ENCODE results near the gene CMTM2. TPM values are rescaled to one million over a fixed set of nuclear protein-coding genes. Genes with fewer than 3 reads are reported as not detected.

The CMTM2 gene
- total and polyA plus RNA-seq, 2 of the 4 experiments (the other 2 are of a cell fraction) = not detected

DNA sequence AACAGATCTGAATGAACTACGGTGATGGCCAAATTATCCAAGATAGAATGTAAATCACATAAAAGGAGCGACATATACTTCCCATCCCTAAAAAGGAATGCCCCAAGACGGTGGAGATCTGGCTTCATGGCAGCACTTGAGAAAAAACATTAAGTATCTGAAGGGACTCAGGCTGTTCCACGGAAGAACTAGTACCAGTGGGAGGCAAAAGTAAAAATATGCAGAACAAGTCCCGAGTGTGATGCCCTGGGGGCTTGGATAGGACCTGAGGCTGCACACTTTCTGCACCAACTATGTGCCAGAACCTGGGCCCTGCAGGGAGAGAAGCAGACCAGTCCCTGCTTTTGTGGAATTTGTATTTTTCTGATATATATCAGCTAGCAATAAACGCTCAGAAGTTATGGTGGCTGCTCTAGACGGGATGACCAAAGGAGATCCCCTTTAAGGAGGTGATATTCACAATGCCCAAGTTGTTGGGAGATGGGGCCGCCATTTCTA lies 27.4 kb upstream of the CMTM2 start:
- no TSS peak for BruUV-seq (replicated peaks)
- Histone ChIP-seq H3K56ac (ENCODE audit: extremely low read depth, insufficient read depth, low read length) (peak overlapping the region; percentile 93; the same call in 1 of the 2 replicates), H3K4me2 (ENCODE audit: low read depth, low read length) (peak overlapping the region; percentile 85), H3K4me1 (ENCODE audit: control insufficient read depth, insufficient read depth, low read length) (peaks cover 7% of the 10 kb centered on the region), H3K79me1 (ENCODE audit: low read depth in 1 of 2, low read length in 2 of 2) (peaks cover 54 to 64% of the 10 kb centered on the region in 2 experiments), H3K9ac (ENCODE audit: low read depth, low read length) (peak overlapping the region; percentile 93), H2BK15ac (ENCODE audit: low read depth, low read length) (peak overlapping the region; percentile 46; the same call in 2 of the 3 replicates), H3K27ac (ENCODE audit: insufficient read depth, low read length) (peak overlapping the region; percentile 96), H2AK5ac (ENCODE audit: low read depth, low read length) (peak overlapping the region; percentile 90), H3K9me3 (ENCODE audit: control insufficient read depth, insufficient read depth, low read length) (no peaks in the 10 kb centered on the region), H2BK20ac (ENCODE audit: low read depth, low read length) (no peak overlapping the region), H4K91ac (ENCODE audit: insufficient read depth, low read depth, low read length) (peak overlapping the region; percentile 99), H4K5ac (ENCODE audit: low read depth, low read length) (peak overlapping the region; percentile 94), H3K18ac (ENCODE audit: low read depth, low read length) (peak overlapping the region; percentile 80; the same call in 1 of the 2 replicates), H2AK9ac (replicated peaks; ENCODE audit: low read depth, low read length, poor library complexity) (peak overlapping the region; percentile 95), H3K23ac (ENCODE audit: low read depth, low read length) (peak overlapping the region; percentile 94), H4K20me1 (ENCODE audit: insufficient read depth, low read length) (no peaks in the 10 kb centered on the region), H2BK120ac (ENCODE audit: low read depth, low read length) (peak overlapping the region; percentile 74; the same call in 1 of the 2 replicates), H3K14ac (replicated peaks; ENCODE audit: low read depth, low read length) (peak overlapping the region; percentile 98), H3K27me3 (ENCODE audit: control insufficient read depth, insufficient read depth, low read length) (no peaks in the 10 kb centered on the region), H3K9me1 (ENCODE audit: insufficient read depth, low read length) (peaks cover 16% of the 10 kb centered on the region; the same call in 1 of the 2 replicates), H3K4ac (ENCODE audit: low read depth, low read length) (peak overlapping the region; percentile 98), H3K36me3 (ENCODE audit: control insufficient read depth, insufficient read depth, low read length) (peaks cover 2% of the 10 kb centered on the region; the same call in 1 of the 2 replicates), H2BK5ac (ENCODE audit: low read depth, low read length, poor library complexity, severe bottlenecking) (peak overlapping the region; percentile 96), H3K4me3 (ENCODE audit: insufficient read depth, low read depth, low read length) (peak overlapping the region; percentile 60), H4K8ac (ENCODE audit: low read depth in 2 of 2, low read length in 2 of 2) (peak overlapping the region; percentile 98 to 100), H2AFZ (replicated peaks; ENCODE audit: low read length, poor library complexity) (peak overlapping the region; percentile 100)
- in situ Hi-C loops (cut with MboI; ENCODE audit: low sequenced_read_pairs) = loop anchor here (5.0 kb wide), 1 partner anchor 50 kb away; the partner anchor contains the start of gene CMTM3
- TF ChIP-seq RAD21 (IDR thresholded peaks at IDR 0.05; ENCODE audit: low read length) (no peak), MAFK (IDR thresholded peaks at IDR 0.05; ENCODE audit: low read depth, low read length) (no peak), RCOR1 (IDR thresholded peaks at IDR 0.05; ENCODE audit: insufficient replicate concordance, low read length) (no peak), NFE2L2 (IDR thresholded peaks at IDR 0.05; ENCODE audit: low read depth, low read length) (no peak), RFX5 (IDR thresholded peaks at IDR 0.05; ENCODE audit: low read depth, low read length) (no peak), POLR2A (IDR thresholded peaks at IDR 0.05; ENCODE audit: low read depth, low read length) (no peak), MAZ (IDR thresholded peaks at IDR 0.05; ENCODE audit: borderline replicate concordance, low read depth, low read length) (no peak), FOS (IDR thresholded peaks at IDR 0.05; ENCODE audit: low read depth, low read length) (no peak), BHLHE40 (IDR thresholded peaks at IDR 0.05; ENCODE audit: low read depth, low read length) (no peak)
- TF ChIP-seq, protein P1, sequence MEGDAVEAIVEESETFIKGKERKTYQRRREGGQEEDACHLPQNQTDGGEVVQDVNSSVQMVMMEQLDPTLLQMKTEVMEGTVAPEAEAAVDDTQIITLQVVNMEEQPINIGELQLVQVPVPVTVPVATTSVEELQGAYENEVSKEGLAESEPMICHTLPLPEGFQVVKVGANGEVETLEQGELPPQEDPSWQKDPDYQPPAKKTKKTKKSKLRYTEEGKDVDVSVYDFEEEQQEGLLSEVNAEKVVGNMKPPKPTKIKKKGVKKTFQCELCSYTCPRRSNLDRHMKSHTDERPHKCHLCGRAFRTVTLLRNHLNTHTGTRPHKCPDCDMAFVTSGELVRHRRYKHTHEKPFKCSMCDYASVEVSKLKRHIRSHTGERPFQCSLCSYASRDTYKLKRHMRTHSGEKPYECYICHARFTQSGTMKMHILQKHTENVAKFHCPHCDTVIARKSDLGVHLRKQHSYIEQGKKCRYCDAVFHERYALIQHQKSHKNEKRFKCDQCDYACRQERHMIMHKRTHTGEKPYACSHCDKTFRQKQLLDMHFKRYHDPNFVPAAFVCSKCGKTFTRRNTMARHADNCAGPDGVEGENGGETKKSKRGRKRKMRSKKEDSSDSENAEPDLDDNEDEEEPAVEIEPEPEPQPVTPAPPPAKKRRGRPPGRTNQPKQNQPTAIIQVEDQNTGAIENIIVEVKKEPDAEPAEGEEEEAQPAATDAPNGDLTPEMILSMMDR (conservative IDR thresholded peaks at IDR 0.05; ENCODE audit: low read depth, low read length) = no peak
- TF ChIP-seq, protein P2, sequence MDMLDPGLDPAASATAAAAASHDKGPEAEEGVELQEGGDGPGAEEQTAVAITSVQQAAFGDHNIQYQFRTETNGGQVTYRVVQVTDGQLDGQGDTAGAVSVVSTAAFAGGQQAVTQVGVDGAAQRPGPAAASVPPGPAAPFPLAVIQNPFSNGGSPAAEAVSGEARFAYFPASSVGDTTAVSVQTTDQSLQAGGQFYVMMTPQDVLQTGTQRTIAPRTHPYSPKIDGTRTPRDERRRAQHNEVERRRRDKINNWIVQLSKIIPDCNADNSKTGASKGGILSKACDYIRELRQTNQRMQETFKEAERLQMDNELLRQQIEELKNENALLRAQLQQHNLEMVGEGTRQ (IDR thresholded peaks at IDR 0.05; ENCODE audit: low read depth, low read length) = no peak
- TF ChIP-seq, protein P3, sequence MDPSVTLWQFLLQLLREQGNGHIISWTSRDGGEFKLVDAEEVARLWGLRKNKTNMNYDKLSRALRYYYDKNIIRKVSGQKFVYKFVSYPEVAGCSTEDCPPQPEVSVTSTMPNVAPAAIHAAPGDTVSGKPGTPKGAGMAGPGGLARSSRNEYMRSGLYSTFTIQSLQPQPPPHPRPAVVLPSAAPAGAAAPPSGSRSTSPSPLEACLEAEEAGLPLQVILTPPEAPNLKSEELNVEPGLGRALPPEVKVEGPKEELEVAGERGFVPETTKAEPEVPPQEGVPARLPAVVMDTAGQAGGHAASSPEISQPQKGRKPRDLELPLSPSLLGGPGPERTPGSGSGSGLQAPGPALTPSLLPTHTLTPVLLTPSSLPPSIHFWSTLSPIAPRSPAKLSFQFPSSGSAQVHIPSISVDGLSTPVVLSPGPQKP (IDR thresholded peaks at IDR 0.05; ENCODE audit: borderline replicate concordance, low read depth, low read length) = no peak
- POLR2A ChIA-PET (ENCODE audit: unreplicated experiment) = interaction anchor here (0.7 kb wide), 1 partner anchor 30 kb away, joined by 8 read pairs; no protein-coding TSS in a partner anchor
- CTCF ChIA-PET = interaction anchor here (0.6 to 1.0 kb wide), 3 partner anchors 18 to 148 kb away, joined by 3 to 4 read pairs (median 3); no protein-coding TSS in a partner anchor
- dilution Hi-C loops (cut with HindIII; ENCODE audit: low sequenced_read_pairs, unreplicated experiment) = no loop called here
- ATAC-seq (ENCODE audit: low read depth) (no peak), DNase-seq (no peak)
- 100% methylated on average over 1 of the region's 8 CpGs; no CpG with 5 or more reads in 1 of the 2 experiments for WGBS, 2 experiments (ENCODE audit: extremely low coverage in 2 of 2, insufficient read length in 1 of 2)
- intact Hi-C loops (cut with micrococcal nuclease) = loop anchor here (2.0 kb wide), 1 partner anchor 53 kb away; the partner anchor contains the start of gene CMTM3
